Measurements from ENCODE around the gene ABCA4.

GRCh38 chr1:94027721-94028515 is 93.0 kb downstream of the ABCA4 start:
- TF ChIP-seq POLR2A (IDR thresholded peaks at IDR 0.05; ENCODE audit: low read depth): no peak
- TF ChIP-seq, protein P1, sequence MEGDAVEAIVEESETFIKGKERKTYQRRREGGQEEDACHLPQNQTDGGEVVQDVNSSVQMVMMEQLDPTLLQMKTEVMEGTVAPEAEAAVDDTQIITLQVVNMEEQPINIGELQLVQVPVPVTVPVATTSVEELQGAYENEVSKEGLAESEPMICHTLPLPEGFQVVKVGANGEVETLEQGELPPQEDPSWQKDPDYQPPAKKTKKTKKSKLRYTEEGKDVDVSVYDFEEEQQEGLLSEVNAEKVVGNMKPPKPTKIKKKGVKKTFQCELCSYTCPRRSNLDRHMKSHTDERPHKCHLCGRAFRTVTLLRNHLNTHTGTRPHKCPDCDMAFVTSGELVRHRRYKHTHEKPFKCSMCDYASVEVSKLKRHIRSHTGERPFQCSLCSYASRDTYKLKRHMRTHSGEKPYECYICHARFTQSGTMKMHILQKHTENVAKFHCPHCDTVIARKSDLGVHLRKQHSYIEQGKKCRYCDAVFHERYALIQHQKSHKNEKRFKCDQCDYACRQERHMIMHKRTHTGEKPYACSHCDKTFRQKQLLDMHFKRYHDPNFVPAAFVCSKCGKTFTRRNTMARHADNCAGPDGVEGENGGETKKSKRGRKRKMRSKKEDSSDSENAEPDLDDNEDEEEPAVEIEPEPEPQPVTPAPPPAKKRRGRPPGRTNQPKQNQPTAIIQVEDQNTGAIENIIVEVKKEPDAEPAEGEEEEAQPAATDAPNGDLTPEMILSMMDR (IDR thresholded peaks at IDR 0.05): no peak
- TF ChIP-seq POLR2AphosphoS5 (IDR thresholded peaks at IDR 0.05): no peak
- TF ChIP-seq EP300 (IDR thresholded peaks at IDR 0.05): no peak

Measured in esophagus muscularis mucosa (tissue), 4 donors.